HCT116 (cell line): ENCODE measurements around the gene RPL6.

Experiments used
- CEBPB ChIP-seq: IDR thresholded peaks from 2 replicates; pipeline ENCODE4 v1.6.1; 2012; ENCODE audit warnings: low read depth
- CTCF ChIP-seq, 3 experiments: fragments of 200-600 bp in 1 of 3; sonication (generic) in 1 of 3; IDR thresholded peaks in 2 of 3; conservative IDR thresholded peaks in 1 of 3; 2 replicates each; pipeline ENCODE4 v1.5.1; 2012 to 2017; ENCODE audit warnings: low read depth in 2 of 3, low read length in 2 of 3, antibody characterized with exemption in 1 of 3, borderline replicate concordance in 1 of 3, control low read depth in 1 of 3, mild to moderate bottlenecking in 1 of 3, mixed read lengths in 1 of 3, mixed run types in 1 of 3, moderate library complexity in 1 of 3; ENCODE audit not compliant: insufficient read depth in 1 of 3
- EZH2 ChIP-seq: fragments of 200-600 bp; sonication (generic); IDR thresholded peaks from 2 replicates; pipeline ENCODE4 v1.6.1; 2017; ENCODE audit warnings: antibody characterized with exemption, mixed run types
- EZH2phosphoT487 ChIP-seq: fragments of 200-600 bp; IDR thresholded peaks from 2 replicates; pipeline ENCODE4 v1.6.1; 2018; ENCODE audit warnings: antibody characterized with exemption, borderline replicate concordance
- MAX ChIP-seq: IDR thresholded peaks from 2 replicates; pipeline ENCODE4 v1.6.1; 2012
- POLR2A ChIP-seq: IDR thresholded peaks from 2 replicates; pipeline ENCODE4 v1.7.0; 2011; ENCODE audit warnings: borderline replicate concordance; ENCODE audit not compliant: insufficient read depth, insufficient read length; ENCODE audit errors: extremely low read depth
- POLR2AphosphoS5 ChIP-seq: IDR thresholded peaks from 2 replicates; pipeline ENCODE4 v1.6.1; 2011; ENCODE audit warnings: mild to moderate bottlenecking, low read depth, low read length, moderate library complexity
- SIN3A ChIP-seq: IDR thresholded peaks from 2 replicates; pipeline ENCODE4 v1.6.1; 2012; ENCODE audit warnings: low read depth
- SRF ChIP-seq: IDR thresholded peaks from 2 replicates; pipeline ENCODE4 v1.6.1; 2012; ENCODE audit warnings: low read depth
- YY1 ChIP-seq: IDR thresholded peaks from 2 replicates; pipeline ENCODE4 v1.6.1; 2011; ENCODE audit warnings: low read length, low read depth, moderate library complexity, mild to moderate bottlenecking; ENCODE audit not compliant: insufficient replicate concordance; ENCODE audit errors: extremely low read depth
- ZBTB33 ChIP-seq: IDR thresholded peaks from 2 replicates; pipeline ENCODE4 v1.6.1; 2011; ENCODE audit warnings: mild to moderate bottlenecking, low read length, moderate library complexity; ENCODE audit not compliant: insufficient replicate concordance; ENCODE audit errors: extremely low read depth

GRCh38 chr12:112381406-112381882 is 28.0 kb downstream of the RPL6 start:
- TF ChIP-seq CTCF (IDR thresholded peaks at IDR 0.05 in 2 of 3, conservative IDR thresholded peaks at IDR 0.05 in 1 of 3; ENCODE audit: borderline replicate concordance in 1 of 3, insufficient read depth in 1 of 3, low read depth in 2 of 3, low read length in 2 of 3), result no peak
- no peak for TF ChIP-seq EZH2
- no peak for TF ChIP-seq CEBPB
- no peak for TF ChIP-seq ZBTB33
- TF ChIP-seq SRF, result no peak
- no peak for TF ChIP-seq MAX
- no peak for TF ChIP-seq YY1
- TF ChIP-seq POLR2AphosphoS5, result no peak
- TF ChIP-seq SIN3A, result no peak
- TF ChIP-seq EZH2phosphoT487, result no peak
- no peak for TF ChIP-seq POLR2A
